ELR (cell line): ENCODE results near the gene THSD4.
A peak's percentile ranks its signal among the peaks of the same experiment; 100 is the strongest.
"Not testable (repeated sequence)": the region's sequence is repeated elsewhere in the genome, so short reads cannot be mapped to it uniquely, and the experiment has no call there.

ENCODE experiments used
- DNase-seq: peaks from one replicate; pipeline ENCODE4 v3.0.0-alpha.2; 2015; ENCODE audit warnings: low read depth

The THSD4 gene

DNA sequence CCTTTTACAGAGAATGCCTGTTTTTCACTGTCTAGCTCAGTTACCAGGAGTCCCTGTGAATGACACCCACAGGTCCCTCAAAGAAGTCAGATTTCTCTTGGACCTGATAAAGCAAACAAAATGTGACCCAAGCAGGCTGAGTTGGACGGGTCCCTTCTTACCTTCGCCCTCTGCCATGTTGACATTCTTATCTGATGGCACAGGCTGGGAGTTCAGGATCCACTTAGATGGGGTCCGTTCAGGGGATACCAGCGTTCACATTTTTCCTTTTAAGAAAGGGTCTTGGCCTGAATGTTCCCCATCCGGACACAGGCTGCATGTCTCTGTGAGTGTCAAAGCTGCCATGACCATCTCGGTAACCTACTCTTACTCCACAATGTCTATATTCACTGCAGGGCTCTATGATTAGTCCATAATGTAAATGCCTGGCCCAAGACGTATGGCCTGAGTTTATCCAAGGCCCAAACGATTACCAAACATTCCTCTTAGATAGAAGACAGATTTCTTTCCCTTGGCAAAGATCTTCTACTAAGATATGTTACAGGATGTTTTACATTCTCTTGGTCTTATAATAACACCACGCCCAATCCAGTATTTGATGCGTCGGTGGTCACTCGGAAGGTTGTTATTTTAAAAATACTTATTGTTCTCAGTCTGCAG, 179.1 kb downstream of the THSD4 start:
- peak; percentile 91 for DNase-seq

DNA sequence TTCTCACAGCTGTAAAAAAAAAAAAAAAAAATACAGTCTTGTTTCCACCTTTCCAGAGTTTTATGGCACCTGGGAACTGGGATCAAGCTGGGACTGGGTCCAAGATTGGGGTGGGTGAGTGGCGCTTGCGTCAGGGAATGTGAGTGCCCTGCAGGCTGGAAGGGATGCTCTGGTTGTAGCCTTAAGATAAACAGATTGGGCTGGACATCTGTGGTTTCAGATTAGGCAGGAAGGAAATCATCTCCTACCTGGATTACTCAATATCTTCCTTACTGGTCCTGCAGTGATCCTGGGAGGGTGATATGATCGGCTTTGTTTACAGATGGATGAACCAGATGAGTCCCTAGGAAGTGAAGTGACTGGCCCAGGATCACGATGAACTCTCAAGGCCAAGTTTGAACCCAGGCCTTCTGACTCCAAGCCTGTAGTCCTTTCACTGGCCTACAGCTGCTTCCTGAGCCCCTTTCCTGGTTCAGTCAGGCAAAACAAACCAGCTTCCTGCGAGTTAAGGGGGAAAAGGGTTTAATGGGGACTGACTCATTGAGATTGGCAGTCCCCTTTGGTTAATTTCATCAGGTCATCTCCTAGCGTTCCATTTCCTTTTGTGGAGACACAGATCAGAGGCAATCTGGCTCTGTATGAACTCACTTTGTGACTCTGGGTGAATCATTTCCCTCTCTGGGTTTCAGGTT, 179.8 kb downstream of the THSD4 start:
- peak; percentile 99 for DNase-seq

DNA sequence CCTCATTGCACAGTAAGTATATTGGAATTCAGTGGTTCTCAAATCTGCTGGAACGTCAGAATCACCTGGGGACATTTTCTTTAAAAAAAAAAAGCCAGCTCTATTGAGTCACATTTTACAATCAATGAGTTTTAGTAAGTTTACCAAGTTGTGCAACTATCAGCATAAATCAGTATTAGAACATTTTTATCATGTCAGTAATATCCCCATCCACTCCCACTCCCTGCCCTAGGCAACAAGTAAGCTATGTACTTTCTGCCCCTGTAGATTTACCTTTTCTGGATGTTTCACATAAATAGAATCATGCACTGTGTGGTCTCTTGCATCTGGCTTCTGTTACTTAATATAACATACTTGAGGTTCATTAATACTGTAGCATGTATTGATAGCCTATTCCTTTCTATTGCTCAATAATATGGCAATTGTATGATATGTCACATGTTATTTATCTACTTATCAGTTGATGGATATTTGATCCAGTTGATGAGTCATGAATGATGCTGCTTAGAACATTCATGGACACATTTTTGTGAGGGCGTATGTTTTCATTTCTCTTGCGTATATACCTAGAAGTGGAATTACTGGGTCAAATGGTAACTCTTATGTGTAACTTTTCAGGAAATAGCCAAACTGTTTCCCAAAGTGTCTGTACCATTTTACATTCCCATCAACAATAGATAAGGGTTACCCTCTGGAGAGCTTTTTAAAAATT, 180.5 kb downstream of the THSD4 start:
- peak; percentile 93 for DNase-seq

DNA sequence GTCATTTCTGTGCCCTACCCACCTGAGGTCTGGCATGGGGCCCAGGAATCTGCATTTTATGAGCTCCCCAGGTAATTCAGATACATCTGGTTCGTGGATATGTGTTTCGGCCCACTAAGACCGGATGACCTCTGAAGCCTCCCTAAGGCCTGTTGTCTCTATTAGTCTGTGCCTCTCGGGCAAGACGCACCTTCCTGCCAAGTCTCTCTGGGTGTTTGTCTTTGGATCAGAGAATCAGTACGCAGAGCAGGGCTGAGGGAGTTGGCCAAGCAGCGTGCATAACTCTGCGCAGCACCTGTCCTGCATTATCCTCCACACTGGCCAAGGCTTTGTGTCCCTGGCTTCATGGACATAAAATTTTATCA, 181.0 kb downstream of the THSD4 start:
- DNase-seq = no peak

DNA sequence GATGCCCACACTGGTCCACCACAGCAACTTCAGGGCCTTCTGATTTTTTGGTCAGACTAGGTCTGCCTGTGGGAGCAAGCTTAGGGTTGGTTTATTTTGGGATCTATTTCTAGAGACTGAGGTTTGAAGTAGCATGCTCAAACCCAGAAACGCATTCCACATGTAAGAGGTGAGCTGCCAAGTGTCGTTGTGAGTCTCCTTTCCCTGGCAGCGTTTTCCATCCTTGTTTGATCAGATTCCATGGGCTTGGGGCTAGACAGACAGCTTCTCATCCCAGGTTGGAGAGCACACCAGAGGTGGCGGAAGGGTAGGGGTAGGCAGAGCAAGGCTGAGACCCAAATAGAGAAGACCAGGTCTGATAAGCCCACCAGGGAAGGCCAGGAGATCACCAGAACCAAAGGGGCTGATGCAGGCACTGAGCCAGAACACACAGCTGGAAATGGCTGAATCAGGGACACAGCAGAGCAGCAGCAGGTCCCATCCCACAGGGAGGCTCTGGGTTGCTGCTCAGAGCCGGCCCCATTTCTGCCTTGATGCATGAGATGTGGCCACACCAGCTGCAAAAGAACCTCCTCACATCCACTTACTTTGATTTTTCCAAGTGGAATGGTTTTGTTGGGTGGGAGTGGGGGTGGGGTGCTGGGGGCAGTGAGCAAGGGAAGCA, 186.8 kb downstream of the THSD4 start:
- DNase-seq = no peak

DNA sequence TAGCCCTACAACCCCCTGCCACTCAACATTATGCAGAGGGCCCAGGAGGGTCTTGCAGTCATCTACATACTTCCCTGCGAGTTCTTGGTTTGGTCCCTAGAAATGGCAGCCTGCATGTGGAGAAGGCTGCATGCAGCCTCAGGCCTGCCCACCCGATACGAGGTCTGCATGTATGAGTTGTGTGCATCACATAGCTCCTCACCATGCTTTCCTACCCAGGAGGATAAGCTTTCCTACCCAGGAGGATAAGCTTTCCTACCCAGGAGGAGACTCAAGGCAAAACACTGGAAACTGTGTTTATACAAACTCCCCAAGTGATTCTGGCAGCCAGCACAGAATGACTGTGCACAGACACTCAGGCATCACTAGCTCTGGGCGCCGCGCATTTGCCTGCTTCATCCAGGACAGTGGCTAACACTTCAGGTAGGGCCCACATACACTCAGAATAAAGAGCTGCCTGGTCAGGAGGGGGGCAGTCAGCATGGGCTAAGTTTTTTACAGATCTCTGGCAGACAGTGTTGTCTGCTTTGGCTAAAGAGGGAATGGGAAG, 187.7 kb downstream of the THSD4 start:
- DNase-seq = no peak

DNA sequence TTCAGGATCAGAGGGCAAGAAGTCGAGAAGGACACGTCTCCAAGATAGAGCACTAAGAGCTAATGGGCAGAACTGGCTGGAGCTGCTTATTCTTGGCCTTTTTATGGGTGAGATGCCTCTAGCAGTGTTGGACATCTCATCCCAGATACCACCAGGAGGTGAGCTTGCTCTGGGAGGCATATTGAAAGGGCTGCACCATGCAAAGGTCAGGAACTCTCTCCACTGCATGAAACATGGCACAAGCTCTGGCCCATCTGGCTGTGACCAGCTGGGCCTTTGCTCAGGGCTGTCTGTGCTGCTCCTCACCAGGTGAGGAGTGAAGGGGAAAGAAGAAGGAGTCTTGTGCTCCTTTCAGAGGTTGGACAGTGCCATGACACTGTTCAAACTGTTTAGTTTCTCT, 188.7 kb downstream of the THSD4 start:
- DNase-seq = no peak

DNA sequence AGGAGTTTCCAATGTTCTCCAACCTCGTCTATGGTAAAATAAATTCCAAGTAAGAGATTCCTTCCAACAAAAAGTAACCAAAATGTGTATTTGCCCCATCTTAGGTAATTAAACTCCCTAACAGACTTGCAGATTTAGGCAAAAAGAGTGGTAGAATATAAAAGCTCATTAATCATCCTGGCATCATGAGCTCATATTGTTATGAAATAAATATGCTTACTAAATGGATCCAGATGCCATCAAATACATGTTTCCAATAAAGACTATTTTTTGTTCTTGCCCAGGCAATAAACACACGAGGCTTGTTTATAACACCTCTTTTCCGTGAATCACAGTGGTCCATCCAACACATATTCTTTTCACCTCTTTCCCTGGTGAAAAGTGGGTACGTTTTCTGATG, 189.4 kb downstream of the THSD4 start:
- no peak for DNase-seq

DNA sequence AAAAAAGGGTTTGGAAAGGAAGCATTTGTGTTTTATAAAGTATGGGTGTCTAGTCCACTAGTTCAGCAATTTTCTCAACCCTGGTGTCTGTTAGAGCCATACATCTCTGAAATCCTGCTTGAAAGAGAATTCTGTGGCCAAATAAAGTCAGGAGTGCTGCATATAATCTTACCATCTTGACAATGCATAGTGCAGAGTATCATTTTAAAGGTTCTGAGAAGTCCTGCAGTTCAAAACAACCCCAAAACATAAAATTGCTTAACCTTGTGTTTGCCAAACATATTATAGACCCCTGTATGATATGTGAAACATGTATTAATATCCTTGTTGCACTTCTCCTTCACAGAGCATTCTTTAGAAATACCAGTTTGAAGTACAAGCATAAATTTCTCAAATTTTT, 191.3 kb downstream of the THSD4 start:
- DNase-seq = no peak

DNA sequence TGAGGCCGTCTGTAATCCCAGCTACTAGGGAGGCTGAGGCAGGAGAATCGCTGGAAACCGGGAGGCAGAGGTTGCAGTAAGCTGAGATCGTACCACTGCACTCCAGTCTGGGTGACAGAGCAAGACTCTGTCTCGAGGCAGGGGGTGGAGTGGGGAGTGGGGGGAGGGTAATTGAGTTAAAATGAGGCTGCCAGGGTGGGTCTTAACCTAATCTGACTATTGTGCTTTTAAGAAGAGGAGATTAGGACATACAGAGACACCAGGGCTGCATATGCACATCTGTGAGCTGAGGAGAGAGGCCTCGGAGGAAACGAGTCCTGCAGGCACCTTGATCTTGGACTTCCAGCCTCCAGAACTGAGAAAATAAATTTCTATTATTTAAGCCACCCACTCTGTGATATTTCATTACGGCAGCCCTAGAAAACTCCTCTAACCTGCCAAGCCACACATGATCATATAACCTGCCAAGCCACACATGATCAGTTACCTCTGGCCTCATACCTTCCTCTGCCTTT, 197.0 kb downstream of the THSD4 start:
- DNase-seq = no peak

DNA sequence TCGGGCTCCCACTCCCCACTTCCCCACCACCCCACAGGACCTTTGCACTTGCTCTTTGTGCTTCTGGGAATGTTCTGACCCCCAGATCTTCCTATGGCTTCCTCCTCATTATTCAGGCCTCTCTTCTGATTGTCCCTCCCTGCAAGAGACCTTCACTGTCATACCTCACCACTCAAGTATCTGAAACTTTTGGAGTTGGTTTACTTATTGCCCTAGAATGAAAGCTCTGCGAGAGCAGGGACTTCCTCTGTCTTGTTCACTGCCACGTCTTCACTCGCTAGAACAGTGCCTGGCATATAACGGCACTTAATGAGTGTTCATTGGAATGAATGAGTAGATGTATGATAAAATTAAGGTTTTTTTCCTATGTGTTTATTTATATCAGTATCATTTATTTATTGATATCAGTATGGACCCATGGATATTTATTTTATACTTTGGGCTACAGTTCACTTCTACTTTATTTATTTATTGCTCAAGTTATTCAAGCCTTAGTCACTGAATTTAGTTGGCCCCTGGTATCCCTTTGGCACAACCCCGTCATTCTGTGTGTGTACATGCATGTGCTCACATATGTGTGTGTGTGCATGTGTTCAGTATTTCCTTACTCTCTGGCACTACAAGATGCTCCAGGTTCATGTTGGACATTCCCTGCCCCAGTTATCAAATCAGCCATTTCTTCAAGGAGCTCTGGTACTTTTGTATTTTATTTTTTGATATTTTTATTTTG, 197.6 kb downstream of the THSD4 start:
- peak; percentile 18 for DNase-seq

DNA sequence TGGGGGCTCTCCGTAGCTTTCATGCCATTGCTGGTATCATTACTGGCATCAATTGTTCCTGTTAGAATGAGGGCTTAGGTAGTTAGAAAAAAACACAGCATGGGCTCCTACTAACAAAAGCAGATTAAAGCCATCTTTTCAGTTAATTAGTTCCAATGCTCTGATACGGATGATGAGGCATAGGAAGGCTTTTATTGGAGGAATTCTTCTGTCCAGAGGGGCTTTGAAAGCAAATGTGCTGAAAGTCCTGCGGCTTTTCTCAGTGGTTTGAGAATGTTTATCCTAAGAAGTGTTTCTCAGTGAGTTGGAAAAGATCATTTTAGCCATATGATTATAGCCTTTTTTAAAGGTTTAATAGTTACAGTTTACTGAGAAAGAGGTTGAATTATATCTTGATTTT, 198.5 kb downstream of the THSD4 start:
- DNase-seq = peak; percentile 54

DNA sequence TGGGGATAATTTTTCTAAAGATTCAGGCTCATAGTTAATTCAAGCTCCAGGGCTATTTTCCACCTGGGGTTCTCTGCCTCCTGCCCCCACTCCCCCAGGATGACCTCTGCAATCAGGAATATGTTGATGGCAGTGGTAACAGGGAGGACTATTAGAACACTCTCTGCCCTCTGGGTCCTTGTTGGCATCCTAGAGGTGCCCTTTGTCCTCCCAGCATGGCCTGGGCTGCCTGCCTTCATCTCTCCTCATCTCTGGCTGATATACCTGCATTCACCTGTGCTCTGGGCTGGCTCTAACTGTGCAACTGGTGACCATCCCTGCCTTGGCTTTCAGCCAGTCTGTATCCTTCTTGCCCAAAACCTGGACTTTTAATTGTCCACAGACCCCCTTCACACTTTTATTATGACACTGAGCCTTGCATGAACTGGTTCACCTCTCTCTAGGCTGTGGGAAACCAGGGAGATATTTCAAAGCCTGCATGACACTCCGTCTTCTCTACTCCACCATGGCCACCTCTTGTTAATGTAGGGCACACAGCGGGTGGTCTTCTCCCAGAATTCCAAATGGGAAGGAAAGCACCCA, 199.8 kb downstream of the THSD4 start:
- DNase-seq = no peak

DNA sequence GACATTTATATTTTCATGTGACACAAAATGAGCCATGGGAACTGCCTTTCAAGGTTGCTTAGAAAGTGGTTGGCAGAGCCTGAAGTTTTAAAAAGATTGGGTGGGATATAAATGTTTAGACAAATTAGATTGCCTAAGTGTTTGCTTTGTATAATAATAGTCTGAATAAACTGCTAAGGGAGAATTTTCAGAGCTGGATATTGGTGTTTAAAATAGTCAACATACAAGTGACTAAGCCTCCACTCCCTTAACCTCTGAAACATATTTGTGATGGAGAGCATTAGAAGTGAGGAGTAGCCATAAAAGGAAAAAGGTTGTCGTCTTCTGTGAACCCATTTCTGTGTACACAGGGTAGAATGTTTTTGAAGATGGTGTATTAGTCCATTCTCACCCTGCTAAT, 201.6 kb downstream of the THSD4 start:
- no peak for DNase-seq

DNA sequence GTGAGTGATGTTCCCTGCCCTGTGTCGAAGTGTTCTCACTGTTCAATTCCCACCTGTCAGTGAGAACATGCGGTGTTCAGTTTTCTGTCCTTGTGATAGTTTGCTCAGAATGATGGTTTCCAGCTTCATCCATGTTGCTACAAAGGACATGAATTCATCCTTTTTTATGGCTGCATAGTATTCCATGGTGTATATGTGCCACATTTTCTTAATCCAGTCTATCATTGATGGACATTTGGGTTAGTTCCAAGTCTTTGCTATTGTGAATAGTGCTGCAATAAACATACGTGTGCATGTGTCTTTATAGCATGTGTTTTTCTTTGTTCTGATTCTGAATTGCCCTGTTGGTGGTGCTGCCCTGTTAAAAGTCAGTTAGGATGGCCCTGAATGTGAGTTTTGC, 204.2 kb downstream of the THSD4 start:
- DNase-seq = not testable (repeated sequence)

DNA sequence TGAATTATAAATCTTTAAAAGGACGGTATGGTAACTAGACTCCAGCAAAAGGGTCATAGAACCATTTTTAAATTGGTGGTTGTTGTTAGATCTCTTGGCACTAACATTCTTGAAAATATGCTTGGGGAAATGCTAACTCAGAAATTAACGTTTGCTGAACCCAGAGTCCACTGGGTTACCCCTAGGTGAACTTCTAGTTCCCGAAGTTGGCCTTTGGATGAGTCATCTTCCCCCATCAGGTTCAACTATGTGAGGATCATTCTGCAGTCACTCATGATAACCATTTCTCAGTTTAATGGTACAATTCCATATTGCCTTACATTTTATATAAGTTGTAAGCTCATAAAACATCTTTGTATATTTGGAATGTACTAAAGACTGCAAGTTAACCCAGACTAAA, 204.7 kb downstream of the THSD4 start:
- DNase-seq = no peak

DNA sequence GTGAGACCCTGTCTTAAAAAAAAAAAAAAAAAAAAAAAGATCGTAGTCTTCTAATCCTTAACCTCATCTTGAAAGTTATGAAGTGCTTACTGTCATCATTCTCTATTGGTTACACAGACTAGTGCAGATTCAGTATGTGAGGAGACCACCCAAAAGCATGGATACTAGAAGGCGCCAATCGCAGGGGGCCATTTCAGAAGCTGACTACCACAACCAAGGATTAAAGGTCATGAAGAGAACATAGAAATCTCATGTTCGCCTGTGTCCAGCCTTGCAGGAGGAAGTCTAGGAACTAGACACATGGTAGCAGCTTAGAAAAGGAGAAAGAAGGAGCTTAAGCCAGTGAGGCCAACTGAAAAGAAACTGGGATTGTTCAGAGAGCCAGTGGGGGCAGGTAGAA, 207.8 kb downstream of the THSD4 start:
- no peak for DNase-seq

DNA sequence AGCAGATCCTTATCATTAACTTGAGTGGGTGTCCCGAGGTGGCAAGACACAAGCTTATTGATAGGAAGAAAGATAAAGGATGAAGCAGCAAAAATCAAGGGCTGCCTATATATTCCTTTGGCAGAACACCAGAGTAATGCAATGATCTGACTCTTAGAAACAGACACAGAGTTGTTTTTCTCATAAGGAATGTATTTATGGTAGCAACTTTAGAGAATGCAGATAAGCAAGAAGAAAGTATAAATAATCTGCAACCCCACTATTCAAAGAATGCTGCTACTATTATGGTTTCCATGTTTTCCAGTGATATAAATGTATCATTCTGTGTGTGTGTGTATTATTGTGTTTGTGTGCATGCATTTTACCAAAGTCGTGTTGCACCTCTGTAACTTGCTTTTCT, 208.3 kb downstream of the THSD4 start:
- no peak for DNase-seq

DNA sequence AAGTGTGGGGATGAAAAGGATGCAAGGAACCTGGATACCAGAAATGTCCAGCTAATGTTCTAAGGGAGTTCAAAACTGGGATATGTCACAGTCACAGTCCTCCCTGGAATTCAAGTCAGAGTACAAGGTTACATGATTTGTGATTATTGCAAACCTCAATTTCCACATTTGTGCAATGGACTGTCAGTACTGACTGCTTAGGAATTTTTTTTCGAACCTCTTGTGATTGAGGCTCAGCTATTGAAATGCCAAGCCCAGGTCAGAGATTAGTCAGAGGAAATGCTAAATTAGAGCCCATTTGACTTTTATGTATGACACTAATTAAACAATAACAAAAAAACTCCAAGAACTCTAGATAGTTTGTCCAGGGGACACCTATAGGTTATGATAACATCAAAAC, 210.2 kb downstream of the THSD4 start:
- peak; percentile 49 for DNase-seq

DNA sequence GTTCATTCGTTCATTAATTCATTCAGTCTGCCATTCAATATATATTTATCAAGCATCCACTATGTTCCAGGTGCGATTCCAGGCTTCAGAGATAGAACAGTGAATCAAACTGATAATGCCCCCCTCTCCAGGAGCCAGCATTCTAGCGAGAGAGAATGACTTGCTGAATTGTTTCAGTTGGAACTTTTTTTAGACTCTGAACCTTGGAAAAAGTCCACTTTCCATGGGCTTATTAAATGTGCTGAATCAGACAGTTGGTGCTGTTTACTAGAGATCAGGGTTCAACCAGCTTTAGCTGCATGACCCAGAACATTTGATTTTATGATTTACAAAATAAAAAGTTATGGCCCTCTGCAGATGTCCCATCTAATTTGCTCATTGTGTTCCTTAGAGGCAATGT, 213.2 kb downstream of the THSD4 start:
- DNase-seq = no peak

DNA sequence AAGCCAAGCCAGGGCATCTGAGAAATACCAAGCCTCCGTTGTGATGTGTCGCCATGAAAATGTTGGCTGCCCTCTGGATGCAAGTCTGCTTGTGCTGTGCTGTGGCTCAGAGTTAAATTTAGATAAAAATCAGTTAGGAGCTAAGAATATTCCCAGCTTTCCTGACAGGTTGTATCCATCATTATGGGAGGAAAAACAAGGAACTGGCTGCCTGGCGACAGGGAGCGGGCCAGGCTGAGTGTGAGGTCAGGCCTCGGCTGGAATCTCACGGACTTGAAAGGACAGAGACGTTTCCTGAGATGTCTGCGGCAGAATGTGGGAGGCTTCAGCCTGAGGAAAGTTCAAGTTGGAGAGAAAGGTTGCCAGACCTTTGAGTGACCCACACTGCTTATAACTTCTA, 213.8 kb downstream of the THSD4 start:
- DNase-seq = no peak
